HG02938 (cell line): Measurements from ENCODE around the gene MSRB1.

ENCODE experiments used
- ATAC-seq: cut with Tn5 transposase; IDR thresholded peaks from one replicate; pipeline ENCODE4 v1.9.1; 2021; ENCODE audit warnings: mild to moderate bottlenecking, moderate library complexity; ENCODE audit not compliant: unreplicated experiment

Gene MSRB1, protein sequence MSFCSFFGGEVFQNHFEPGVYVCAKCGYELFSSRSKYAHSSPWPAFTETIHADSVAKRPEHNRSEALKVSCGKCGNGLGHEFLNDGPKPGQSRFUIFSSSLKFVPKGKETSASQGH

DNA sequence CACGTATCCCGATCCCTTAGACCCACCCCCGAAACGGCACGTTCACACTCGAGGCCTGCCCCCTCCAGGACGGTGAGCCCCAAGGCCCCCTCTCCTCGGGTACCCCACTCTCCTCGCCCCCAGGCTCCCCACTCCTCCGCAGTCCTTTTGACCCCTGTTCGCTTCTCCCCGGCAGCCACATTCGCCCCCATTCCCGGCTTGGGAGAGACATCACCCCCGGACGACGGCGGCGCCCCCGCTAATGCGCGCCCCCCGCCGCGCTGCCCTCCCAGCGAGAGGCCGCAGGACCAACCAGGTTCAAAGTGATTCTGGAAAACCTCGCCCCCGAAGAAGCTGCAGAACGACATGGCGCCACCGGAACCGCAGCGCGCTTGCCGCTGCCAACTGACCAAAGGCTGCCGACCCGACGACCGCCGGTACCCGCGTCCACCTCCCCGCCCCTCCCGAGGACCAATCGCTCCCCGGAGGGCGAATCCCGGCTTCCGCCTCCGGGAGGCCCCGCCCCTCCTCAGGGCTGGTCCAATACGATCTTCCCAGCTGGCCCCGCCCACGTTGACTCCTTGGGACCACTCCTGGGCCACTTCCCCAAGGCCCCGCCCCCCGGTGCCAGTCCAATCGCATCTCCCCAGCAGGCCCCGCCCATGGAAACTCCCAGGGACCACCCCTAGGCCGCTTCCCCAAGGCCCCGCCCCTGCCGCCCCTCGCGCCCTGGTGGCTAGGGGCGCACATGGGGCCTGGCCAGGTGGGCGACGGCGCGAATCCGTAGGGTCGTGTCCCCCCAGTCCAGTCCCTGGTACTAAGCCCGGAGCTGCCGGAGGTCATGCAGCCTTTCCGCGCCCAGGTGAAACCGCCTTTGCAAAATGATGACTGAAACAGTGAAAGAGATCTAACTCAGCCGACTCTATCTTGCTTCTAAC is at the start of gene MSRB1:
MSRB1 (minus strand) TSS at position 390 of the 917 bp plus-strand sequence; CDS start at position 347, 43 bp downstream.
- peak; percentile 87 for ATAC-seq

GRCh38 chr16:1991948-1992703 is 49.1 kb upstream of the MSRB1 start:
- no peak for ATAC-seq

DNA sequence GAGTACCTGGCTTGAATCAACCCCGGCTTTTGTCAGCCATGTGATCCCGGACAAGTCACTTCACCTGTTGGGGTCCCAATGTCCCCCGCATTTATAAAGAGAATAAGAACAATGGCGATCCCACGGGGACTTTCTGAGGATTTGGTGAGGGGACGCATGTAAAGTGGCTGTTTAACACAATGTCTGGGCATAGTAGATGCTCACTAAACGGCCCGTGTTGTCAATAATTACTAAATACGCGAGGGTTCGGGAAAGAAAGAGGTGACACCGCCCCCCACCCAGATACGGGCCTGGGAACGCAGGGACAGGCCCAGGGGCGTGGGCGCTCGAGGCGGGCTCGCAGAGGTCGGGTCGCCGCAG is 48.6 kb upstream of the MSRB1 start:
- no peak for ATAC-seq

- ATAC-seq = no peak
Observed at GRCh38 chr16:1991135-1991551, 48.1 kb upstream of the MSRB1 start.

DNA sequence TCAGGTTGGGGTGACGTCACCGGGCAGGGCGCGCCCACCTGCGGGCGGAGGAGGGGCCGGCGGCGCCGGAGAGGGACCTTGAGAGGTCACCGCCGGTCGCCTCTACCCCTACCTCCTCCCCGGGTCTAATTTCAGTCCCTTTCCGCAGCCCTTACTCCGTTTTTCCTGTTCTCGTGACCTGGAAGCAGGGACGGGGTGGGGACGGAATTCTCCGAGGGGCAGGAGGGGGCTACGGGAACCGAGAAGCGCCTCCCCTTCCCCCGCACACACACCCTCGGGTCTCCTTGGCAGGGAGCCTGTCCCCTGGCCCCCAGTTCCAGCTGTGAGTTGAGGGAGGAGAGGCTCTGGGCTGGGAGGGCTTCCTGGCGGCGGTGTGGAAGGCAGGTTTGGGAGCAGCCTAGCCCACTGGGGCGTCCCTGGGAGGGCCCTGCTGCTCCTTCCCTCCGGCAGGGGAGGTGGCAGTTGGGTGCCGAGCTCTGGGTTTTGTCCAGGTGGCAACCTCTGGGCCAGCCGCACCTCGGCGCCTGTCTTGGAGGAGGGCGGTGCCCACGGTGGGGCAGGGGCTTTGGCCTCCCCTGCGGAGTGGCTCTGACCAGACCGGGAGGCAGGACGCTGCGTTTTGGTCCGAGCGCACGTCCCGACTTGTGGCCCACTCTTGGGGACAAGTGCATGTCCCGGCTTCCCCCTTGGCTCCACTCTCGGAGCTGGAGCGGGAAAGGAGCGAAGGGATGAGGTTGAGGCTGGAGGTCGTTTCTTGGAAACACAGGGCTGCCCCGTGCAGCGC is 47.5 kb upstream of the MSRB1 start:
- no peak for ATAC-seq

DNA sequence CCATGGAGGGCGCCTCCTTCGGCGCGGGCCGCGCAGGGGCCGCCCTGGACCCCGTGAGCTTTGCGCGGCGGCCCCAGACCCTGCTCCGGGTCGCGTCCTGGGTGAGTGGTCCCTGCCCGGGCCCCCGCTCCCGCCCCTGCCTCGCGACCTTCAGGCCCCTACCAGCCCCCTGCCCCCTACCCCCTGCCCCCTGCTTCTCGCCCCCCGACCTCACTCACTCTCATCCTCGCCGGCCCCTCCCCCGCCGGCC is 47.0 kb upstream of the MSRB1 start:
- ATAC-seq = no peak

DNA sequence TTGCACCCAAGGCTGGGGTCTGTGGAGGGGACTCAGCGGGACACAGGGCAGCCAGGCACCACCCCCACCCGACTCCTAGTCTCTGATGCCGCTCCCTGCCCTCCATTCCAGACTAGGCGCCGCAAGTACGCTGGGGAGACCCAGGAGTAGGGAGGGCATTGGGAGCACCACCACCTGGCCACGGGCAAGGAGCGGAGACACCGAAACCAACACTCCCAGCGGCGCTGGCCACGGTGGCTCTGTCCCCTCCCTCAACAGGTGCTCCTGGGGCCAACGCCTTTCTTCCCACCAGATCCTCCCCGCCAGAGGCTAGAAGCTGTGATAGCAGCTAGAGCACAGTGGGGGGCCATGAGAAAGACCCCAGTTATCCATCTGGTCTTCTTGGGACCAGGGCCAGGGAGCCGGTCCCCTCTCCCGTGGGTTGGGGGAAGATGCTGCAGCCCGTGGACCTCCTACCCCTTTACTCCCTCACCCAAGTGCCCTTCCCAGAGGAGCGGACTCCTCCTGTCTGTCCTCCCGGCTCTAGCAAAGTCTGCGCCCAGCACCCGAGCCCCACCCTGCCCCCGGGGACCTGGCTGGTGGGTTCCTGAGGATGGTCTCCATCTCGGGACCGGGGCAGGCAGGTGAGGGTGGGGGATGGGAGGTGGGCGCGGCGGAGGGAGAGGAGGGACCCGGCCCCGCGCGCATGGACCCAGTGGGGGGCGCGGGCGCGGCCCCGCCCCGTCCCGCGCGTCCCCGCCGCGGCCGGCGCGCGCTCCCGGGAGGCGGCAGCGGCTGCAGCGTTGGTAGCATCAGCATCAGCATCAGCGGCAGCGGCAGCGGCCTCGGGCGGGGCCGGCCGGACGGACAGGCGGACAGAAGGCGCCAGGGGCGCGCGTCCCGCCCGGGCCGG is 46.5 kb upstream of the MSRB1 start, which contains the start of gene SYNGR3:
SYNGR3 (plus strand) TSS at position 762 of the 892 bp plus-strand sequence. CDS start 133 bp downstream, outside the sequence.
- no peak for ATAC-seq

DNA sequence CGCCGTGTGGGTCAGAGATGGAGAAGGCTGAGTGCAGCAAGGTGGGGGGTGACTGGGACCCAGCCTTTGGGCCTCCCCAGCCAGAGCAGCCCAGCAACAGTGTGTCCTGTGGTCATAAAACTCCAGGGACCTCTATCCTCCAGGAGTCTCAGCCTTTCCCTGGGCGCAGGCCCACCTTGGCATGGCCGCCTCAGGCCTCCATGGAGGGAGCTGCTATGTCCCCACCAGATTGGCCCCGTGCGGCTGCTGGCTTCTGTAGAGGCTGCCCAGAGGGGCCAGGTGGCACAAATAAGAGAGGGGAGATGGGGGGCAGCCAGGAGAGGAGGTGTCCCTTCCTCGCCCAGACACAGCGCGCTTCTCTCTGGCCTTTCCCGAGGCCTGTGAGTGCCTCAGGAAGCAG is 44.2 kb upstream of the MSRB1 start:
- ATAC-seq = no peak

GRCh38 chr16:1985466-1986150 is 42.6 kb upstream of the MSRB1 start:
- ATAC-seq = no peak

DNA sequence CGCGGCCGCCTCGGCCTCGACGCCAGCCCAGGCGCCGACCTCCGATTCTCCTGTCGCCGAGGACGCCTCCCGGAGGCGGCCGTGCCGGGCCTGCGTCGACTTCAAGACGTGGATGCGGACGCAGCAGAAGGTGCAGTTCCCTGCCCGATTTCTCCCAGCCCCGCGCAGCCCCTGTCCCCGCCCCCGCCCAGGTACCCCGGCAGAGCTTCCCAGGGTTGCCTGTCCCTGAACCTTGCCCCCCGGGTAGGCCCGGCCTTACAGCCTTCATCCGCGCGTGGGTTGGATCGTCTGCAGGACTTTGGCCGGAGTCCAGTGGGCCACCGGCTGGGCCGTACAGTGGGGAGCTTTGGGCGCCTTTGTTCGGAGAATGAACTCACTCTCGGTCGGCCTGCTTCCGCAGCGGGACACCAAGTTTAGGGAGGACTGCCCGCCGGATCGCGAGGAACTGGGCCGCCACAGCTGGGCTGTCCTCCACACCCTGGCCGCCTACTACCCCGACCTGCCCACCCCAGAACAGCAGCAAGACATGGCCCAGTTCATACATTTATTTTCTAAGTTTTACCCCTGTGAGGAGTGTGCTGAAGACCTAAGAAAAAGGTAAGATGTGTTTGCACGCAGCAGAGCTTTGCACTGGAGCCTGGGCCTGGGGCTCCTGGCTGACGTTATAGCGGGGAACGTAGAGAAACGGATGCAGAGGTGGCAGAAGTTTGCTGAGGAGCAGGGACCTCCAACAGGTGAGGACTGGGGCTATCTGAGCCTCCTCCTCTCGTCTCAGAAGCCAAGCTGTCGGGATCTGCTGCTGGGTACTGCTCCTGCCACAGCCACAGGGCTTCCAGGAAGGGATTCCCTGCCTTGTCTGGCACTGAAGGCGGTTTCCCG is 41.6 kb upstream of the MSRB1 start:
- no peak for ATAC-seq

- peak; percentile 58 for ATAC-seq
Observed at GRCh38 chr16:1983544-1984346, 40.7 kb upstream of the MSRB1 start, which contains the start of gene GFER. GFER (plus strand) TSS chr16:1984193; CDS start chr16:1984219, 26 bp downstream.

GRCh38 chr16:1982991-1983543 is 40.1 kb upstream of the MSRB1 start:
- ATAC-seq = no peak

- no peak for ATAC-seq
Observed at GRCh38 chr16:1982013-1982433, 39.0 kb upstream of the MSRB1 start.

GRCh38 chr16:1981398-1981836 is 38.4 kb upstream of the MSRB1 start, which contains the start of gene NOXO1:
NOXO1 (minus strand) TSS chr16:1981469; CDS start chr16:1981179, 290 bp downstream.
- no peak for ATAC-seq

DNA sequence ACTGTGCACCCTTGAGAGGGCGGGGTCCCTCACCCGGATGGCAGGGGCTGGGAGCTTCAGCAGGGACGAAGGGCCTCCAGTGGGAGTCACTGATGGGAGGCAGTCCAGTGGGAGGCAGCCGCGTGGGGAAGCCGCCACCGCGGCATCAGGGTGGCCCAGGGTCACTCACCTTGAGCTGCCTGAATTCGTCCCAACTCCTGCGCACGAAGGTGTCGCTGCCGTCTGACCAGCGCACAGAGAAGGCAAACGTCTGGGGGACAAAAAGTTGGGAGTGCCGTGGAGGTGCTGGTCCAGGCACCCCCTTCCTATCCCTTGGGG is 37.7 kb upstream of the MSRB1 start:
- ATAC-seq = no peak

GRCh38 chr16:1980030-1980769 is 37.2 kb upstream of the MSRB1 start:
- no peak for ATAC-seq
